ENCODE results near the gene PCDHGA8.
A peak's percentile ranks its signal among the peaks of the same experiment; 100 is the strongest.
"Not testable (repeated sequence)": the region's sequence is repeated elsewhere in the genome, so short reads cannot be mapped to it uniquely, and the experiment has no call there.

Gene PCDHGA8

GRCh38 chr5:141375444-141376155 lies 16.8 kb upstream of the PCDHGA8 start:
- H3K4me3 ChIP-seq (ENCODE audit: low read length); H3K4me1 ChIP-seq (ENCODE audit: control insufficient read depth, insufficient read depth, low read length); H3K36me3 ChIP-seq (ENCODE audit: control insufficient read depth, insufficient read depth, low read length); H3K9ac ChIP-seq (ENCODE audit: low read length): not testable (repeated sequence)
- H3K27me3 ChIP-seq (ENCODE audit: control insufficient read depth, insufficient read depth, low read length) = peaks cover 17% of the 10 kb centered on the region
- H3K9me3 ChIP-seq (ENCODE audit: control insufficient read depth, low read length) = peaks cover 18% of the 10 kb centered on the region

GRCh38 chr5:141382469-141383294 lies 9.8 kb upstream of the PCDHGA8 start, which contains the start of gene PCDHGA7:
TSS of gene PCDHGA7 (plus strand) at chr5:141382742. CDS start at chr5:141382900, 158 bp downstream.
- Histone ChIP-seq H3K4me3 (ENCODE audit: low read length) (peak within 1 kb of the TSS; percentile 41), H3K4me1 (ENCODE audit: control insufficient read depth, insufficient read depth, low read length) (no peaks in the 10 kb centered on the region), H3K36me3 (ENCODE audit: control insufficient read depth, insufficient read depth, low read length) (no peaks in the 10 kb centered on the region), H3K9ac (ENCODE audit: low read length) (no peak within 1 kb of the TSS), H3K9me3 (ENCODE audit: control insufficient read depth, low read length) (peaks cover 15% of the 10 kb centered on the region), H3K27me3 (ENCODE audit: control insufficient read depth, insufficient read depth, low read length) (peaks cover 15% of the 10 kb centered on the region)

GRCh38 chr5:141383345-141383744 lies 9.1 kb upstream of the PCDHGA8 start:
- H3K9me3 ChIP-seq (ENCODE audit: control insufficient read depth, low read length) = peaks cover 17% of the 10 kb centered on the region
- no peaks in the 10 kb centered on the region for H3K4me1 ChIP-seq (ENCODE audit: control insufficient read depth, insufficient read depth, low read length)
- no peak overlapping the region for H3K4me3 ChIP-seq (ENCODE audit: low read length)
- no peaks in the 10 kb centered on the region for H3K36me3 ChIP-seq (ENCODE audit: control insufficient read depth, insufficient read depth, low read length)
- H3K9ac ChIP-seq (ENCODE audit: low read length) = no peak overlapping the region
- H3K27me3 ChIP-seq (ENCODE audit: control insufficient read depth, insufficient read depth, low read length) = peaks cover 17% of the 10 kb centered on the region

- peaks cover 23% of the 10 kb centered on the region for H3K9me3 ChIP-seq (ENCODE audit: control insufficient read depth, low read length)
- H3K4me3 ChIP-seq (ENCODE audit: low read length) = no peak overlapping the region
- H3K36me3 ChIP-seq (ENCODE audit: control insufficient read depth, insufficient read depth, low read length) = no peaks in the 10 kb centered on the region
- peaks cover 28% of the 10 kb centered on the region for H3K27me3 ChIP-seq (ENCODE audit: control insufficient read depth, insufficient read depth, low read length)
- H3K9ac ChIP-seq (ENCODE audit: low read length) = no peak overlapping the region
- no peaks in the 10 kb centered on the region for H3K4me1 ChIP-seq (ENCODE audit: control insufficient read depth, insufficient read depth, low read length)
These were observed 7.8 kb upstream of the PCDHGA8 start for GRCh38 chr5:141384471-141385267.

GRCh38 chr5:141387557-141388311 lies 4.7 kb upstream of the PCDHGA8 start, which contains the start of gene PCDHGB4:
TSS of gene PCDHGB4 (plus strand) at chr5:141387698. CDS start at chr5:141387885, 187 bp downstream.
- H3K9ac ChIP-seq (ENCODE audit: low read length); H3K4me3 ChIP-seq (ENCODE audit: low read length); H3K4me1 ChIP-seq (ENCODE audit: control insufficient read depth, insufficient read depth, low read length); H3K36me3 ChIP-seq (ENCODE audit: control insufficient read depth, insufficient read depth, low read length): not testable (repeated sequence)
- Histone ChIP-seq H3K9me3 (ENCODE audit: control insufficient read depth, low read length) (peaks cover 23% of the 10 kb centered on the region), H3K27me3 (ENCODE audit: control insufficient read depth, insufficient read depth, low read length) (peaks cover 27% of the 10 kb centered on the region)

- Histone ChIP-seq H3K9ac (ENCODE audit: low read length) (no peak overlapping the region), H3K4me3 (ENCODE audit: low read length) (no peak overlapping the region), H3K36me3 (ENCODE audit: control insufficient read depth, insufficient read depth, low read length) (no peaks in the 10 kb centered on the region), H3K27me3 (ENCODE audit: control insufficient read depth, insufficient read depth, low read length) (peaks cover 20% of the 10 kb centered on the region), H3K9me3 (ENCODE audit: control insufficient read depth, low read length) (peaks cover 14% of the 10 kb centered on the region), H3K4me1 (ENCODE audit: control insufficient read depth, insufficient read depth, low read length) (no peaks in the 10 kb centered on the region)
These were observed 3.8 kb upstream of the PCDHGA8 start for GRCh38 chr5:141388661-141389060.

- no peaks in the 10 kb centered on the region for H3K36me3 ChIP-seq (ENCODE audit: control insufficient read depth, insufficient read depth, low read length)
- peaks cover 16% of the 10 kb centered on the region for H3K27me3 ChIP-seq (ENCODE audit: control insufficient read depth, insufficient read depth, low read length)
- no peak overlapping the region for H3K4me3 ChIP-seq (ENCODE audit: low read length)
- no peaks in the 10 kb centered on the region for H3K4me1 ChIP-seq (ENCODE audit: control insufficient read depth, insufficient read depth, low read length)
- peaks cover 12% of the 10 kb centered on the region for H3K9me3 ChIP-seq (ENCODE audit: control insufficient read depth, low read length)
- no peak overlapping the region for H3K9ac ChIP-seq (ENCODE audit: low read length)
These were observed 3.0 kb upstream of the PCDHGA8 start for GRCh38 chr5:141389153-141390042.

GRCh38 chr5:141393267-141393666 lies 834 bp downstream of the PCDHGA8 start:
- Histone ChIP-seq H3K27me3 (ENCODE audit: control insufficient read depth, insufficient read depth, low read length) (peaks cover 15% of the 10 kb centered on the region), H3K36me3 (ENCODE audit: control insufficient read depth, insufficient read depth, low read length) (no peaks in the 10 kb centered on the region), H3K9me3 (ENCODE audit: control insufficient read depth, low read length) (peaks cover 15% of the 10 kb centered on the region), H3K4me3 (ENCODE audit: low read length) (no peak overlapping the region), H3K9ac (ENCODE audit: low read length) (no peak overlapping the region), H3K4me1 (ENCODE audit: control insufficient read depth, insufficient read depth, low read length) (no peaks in the 10 kb centered on the region)

- H3K4me1 ChIP-seq (ENCODE audit: control insufficient read depth, insufficient read depth, low read length); H3K4me3 ChIP-seq (ENCODE audit: low read length): not testable (repeated sequence)
- H3K9me3 ChIP-seq (ENCODE audit: control insufficient read depth, low read length) = peaks cover 17% of the 10 kb centered on the region
These were observed 2.2 kb downstream of the PCDHGA8 start for GRCh38 chr5:141394401-141395187.

GRCh38 chr5:141397756-141398551 lies 5.5 kb downstream of the PCDHGA8 start, which contains the start of gene PCDHGB5:
TSS of gene PCDHGB5 (plus strand) at chr5:141397947. CDS start at chr5:141398128, 181 bp downstream.
- H3K4me3 ChIP-seq (ENCODE audit: low read length); H3K4me1 ChIP-seq (ENCODE audit: control insufficient read depth, insufficient read depth, low read length); H3K9ac ChIP-seq (ENCODE audit: low read length); H3K36me3 ChIP-seq (ENCODE audit: control insufficient read depth, insufficient read depth, low read length): not testable (repeated sequence)
- Histone ChIP-seq H3K27me3 (ENCODE audit: control insufficient read depth, insufficient read depth, low read length) (peaks cover 19% of the 10 kb centered on the region), H3K9me3 (ENCODE audit: control insufficient read depth, low read length) (peaks cover 28% of the 10 kb centered on the region)

More at GRCh38 chr5:141394401-141395187, 2.2 kb downstream of the PCDHGA8 start:
- H3K27me3 ChIP-seq (ENCODE audit: control insufficient read depth, insufficient read depth, low read length) = peaks cover 11% of the 10 kb centered on the region
- not testable (repeated sequence) for H3K36me3 ChIP-seq (ENCODE audit: control insufficient read depth, insufficient read depth, low read length); H3K9ac ChIP-seq (ENCODE audit: low read length)
